Stimulated activated CD4-positive, alpha-beta T cell treated with anti-CD3 and anti-CD28 coated beads, Interleukin-15, amount 100 ng/mL, for 48 hours (primary cell): Measurements from ENCODE around the gene TRIO.

Experiments used
- DNase-seq, 2 donors: peaks; one replicate each; pipeline ENCODE4 v3.0.0-alpha.2; 2020; ENCODE audit warnings: low read depth in 2 of 2

Gene TRIO

DNA sequence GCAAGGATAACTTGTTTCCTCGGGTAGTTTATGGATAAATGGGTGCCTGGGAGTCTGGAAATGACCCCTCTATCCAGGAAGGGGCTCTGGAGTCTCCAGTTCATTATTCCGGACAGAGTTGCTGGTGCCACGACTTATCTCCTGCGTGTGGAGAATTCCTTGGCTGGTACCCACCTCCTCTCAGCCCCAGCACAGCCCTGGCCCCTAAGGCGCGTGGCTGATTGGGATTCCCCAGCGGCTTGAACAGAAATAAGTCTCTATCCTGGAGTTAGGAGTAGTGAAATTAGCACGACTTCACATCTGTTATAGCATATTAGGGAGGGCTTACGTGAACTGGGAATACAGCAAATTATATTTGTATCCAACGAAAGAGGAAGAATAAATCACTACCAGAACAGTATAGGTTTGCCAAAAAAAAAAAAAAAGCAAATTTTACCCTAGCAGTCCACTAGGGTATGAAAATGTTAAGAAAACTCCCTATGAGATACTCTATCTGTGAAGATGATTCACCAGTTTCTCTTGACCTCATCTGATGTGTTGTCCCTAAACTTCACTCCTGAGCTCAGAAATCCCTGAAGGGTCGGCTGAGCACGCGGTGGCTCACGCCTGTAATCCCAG, 265.9 kb downstream of the TRIO start:
- DNase-seq, result no peak

DNA sequence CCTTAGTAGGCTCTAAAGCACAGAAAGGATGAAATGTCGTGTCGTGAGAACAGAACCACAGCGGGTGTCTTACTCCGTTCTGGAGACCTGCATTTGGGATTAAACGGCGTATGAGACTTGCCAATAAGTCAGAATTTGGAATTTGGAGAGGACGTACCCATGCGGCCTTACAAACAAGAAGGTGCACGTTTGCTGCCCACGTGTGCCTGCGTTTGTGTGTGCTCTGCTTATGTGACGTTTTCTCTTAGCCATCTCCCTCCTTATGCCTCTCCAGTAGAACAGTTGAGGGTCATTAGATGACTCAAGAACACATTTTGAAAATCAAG, 266.9 kb downstream of the TRIO start:
- no peak for DNase-seq

DNA sequence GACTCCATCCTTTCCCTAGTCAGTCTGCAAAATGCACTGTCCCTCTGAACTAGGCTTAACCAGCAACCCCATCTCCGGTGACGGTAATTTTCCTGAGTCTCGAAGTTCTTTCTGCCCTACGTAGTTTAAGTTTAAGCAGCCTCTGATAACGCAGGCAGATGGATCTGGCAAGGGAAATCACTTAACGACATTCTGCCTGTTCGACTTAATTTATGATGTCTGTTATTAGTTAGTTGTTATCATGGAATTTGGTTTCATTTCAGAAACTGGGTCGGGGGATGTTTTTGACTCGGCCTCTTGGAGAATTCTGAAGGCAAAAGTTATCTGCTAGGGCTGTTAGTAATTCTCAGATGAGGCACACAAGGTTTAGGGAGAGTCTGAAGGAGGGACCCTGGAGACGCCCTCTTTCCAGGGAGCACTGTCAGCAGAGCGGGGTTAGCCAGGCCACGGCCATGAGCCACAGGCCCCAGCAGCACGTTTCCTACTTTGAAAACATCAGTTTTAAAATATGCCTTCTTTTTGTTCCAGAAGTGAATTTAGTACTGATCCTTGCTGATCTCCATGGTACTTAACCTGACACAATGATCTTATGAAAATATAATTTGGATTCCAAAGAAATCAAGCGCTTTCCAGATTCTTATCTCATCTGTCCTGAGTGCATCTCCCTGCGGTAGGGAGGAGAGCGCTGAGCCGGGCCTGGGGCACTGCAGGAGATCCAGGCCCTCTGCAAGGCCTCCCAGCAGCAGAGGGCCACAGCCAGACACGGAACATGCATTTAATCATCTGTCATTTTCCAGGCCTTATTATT, 267.5 kb downstream of the TRIO start:
- DNase-seq, result no peak

DNA sequence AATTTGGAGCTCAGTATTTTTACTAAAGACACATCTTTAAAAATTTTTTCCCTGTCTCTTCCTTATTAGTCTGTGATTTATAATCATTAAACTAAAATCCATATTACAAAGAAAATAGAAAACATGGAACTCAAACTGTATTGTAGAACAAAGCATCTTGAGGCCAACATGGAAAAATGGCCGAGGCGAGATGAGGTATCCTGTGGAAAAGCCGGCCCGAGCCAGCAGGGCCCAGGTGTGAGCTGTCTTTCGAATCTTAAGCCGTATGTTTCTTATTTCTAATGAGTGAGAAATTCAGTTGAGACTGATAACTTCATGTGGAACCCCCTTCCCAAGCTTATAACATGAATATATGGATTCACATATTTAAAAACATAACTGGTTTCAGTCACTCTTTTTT, 268.1 kb downstream of the TRIO start:
- no peak for DNase-seq

DNA sequence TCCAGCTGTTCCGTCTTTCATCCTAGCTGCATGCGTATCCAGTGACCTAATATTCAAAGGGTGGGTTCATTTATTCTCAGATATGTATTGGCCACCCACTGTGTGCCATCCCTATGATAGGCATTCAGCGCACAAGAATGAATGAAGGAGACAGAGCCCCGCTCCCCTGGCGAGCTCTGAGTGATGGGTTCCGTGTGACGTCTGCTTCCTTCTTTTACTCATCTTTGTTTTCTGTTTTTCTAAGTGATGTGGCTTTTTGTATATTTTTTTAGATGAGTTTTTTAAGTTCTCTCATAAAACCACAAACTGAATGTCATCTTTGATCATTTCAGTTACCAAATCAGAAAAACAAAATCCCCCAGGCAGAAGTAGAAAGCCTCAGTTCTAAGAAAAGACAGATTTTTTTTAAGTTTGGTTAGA, 270.2 kb downstream of the TRIO start:
- no peak for DNase-seq

DNA sequence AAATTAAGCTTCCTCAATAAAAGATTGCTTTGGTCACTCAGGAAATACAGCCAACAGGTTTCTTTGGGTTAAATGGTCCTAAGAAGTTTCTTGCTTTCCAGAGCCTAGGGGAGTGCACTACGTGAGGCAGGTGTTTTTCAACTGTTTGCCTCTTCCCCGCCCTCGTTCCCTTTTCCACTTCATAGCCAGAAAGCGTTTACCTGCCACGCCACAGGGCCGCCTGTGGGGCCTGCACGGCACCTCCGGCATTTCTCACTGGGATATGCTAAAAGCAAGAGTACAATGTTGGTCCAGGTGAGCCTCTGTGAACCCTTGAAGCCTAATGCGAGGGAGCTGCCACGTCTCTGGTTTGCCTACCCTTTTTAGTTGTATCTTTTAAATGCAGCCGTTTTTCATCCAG, 270.9 kb downstream of the TRIO start:
- no peak for DNase-seq

DNA sequence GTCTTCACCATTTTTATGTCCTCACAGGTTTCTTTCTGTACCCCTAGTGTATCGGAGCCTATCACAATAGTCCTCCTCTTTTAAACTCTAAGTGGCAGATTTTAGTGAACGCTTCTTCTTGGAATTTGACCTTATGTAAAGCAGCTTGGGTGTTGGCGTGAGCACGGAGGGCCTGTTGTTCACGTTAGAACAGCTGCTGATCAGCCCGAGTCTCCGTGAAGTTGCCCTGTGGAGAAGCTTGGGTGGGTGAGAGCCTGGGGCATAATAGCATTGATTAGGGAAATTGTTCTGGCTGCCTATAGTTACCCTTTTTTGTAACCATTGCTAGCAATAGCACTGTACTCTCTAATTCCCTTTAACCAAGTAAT, 271.5 kb downstream of the TRIO start:
- DNase-seq, result no peak

DNA sequence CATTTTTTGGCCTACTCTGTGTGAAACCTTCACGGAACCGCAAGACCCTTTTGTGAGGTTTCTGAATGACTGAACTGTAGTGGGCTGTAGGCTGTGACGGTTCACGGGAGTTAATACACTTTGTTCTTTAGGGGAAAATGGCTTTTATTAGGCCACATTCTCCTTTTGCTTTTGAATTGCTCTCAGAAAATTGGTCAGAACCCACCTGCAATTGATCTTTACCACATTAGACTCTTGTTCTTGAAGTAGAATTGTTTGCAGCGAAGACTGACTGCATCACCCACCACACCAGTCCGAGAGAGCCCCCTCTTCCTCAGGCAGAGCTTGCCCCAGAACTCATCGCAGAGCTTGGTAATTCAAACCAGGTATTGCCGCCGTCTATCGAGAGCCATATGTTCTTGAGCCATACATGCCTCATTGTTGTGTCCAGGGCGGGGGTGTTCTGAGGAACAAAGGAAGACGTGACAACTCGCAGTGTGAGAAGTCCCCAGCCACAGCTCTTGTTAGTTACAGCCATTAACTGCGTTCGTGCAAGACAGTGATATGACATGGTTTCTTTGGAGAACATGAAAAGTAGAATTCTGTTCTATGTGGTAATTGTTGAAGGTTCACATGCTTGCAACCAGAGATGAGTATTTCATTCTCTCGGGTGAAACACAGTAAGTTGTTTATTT, 272.0 kb downstream of the TRIO start:
- peak in 1 of 2 donors; percentile 16 for DNase-seq

DNA sequence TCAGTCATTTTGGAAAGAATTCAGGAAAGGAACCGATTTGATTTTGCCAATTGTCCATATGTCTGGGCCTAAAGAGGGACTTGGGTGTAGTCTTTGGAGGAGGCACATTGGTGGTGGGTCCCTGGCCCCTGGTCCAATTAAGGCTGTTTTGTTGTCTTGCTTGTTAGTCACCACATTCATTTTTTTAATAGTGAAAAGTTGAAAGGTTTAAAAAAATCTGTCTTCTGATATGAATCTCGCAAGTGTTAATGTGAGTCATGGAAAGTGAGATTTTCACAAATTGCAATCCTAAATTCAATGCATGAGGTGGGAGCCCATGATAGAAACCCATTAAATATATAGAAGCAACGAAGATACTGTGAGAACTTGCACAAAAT, 272.5 kb downstream of the TRIO start:
- peak in 1 of 2 donors; percentile 22 for DNase-seq

DNA sequence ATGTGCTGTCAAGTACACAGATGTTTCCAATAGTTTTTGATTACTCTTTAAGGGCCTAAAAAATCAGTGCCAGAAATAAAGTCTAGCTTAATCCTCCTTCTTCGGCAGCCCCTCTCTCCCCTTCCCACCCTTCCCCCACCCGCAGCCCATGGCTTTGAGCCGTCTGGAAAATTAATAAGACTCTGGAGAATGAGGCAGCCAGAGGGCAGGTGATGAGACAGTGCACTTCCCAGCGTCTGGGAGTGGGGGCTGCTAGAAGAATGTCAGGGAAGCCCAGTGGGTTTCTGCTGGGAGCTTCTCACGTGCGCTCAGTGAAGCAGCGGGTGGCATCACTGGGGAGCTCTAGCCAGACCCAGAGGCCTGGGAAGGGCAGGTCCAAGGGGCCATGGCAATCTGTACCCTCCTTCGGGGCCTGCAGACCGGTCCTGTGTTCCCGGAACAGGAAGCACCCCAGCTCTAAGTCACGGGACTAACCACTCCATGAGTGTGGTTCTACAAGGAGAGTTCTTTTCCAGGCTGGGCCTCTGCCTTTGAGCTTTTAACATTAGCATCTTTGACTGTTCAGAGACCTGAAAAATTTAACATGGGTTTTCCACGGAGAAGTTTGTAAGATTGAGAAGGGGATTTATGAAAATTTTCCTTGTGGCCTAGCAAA, 273.6 kb downstream of the TRIO start:
- DNase-seq, result no peak

DNA sequence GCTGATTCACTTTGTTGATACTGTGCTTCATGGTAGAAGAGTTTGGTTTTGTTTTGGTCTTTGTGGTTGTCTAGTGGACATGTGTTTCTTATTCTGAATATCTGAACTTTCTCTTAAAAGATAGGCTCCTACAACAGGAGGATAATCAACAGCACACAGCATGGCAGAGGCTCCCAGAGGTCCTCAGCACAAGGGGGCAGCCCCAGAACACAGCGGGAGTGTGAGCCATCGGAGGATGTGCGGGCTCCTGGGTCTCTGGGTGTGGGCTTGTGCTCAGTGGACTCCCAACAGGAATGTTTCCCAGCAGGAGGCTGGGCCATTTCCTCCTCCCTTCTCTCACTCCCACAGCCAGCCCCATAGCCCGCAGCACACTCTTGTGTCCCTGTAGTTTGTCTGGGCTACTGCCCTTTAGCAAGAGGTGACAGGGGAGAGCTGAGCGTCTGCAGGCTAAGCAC, 274.2 kb downstream of the TRIO start:
- no peak for DNase-seq

DNA sequence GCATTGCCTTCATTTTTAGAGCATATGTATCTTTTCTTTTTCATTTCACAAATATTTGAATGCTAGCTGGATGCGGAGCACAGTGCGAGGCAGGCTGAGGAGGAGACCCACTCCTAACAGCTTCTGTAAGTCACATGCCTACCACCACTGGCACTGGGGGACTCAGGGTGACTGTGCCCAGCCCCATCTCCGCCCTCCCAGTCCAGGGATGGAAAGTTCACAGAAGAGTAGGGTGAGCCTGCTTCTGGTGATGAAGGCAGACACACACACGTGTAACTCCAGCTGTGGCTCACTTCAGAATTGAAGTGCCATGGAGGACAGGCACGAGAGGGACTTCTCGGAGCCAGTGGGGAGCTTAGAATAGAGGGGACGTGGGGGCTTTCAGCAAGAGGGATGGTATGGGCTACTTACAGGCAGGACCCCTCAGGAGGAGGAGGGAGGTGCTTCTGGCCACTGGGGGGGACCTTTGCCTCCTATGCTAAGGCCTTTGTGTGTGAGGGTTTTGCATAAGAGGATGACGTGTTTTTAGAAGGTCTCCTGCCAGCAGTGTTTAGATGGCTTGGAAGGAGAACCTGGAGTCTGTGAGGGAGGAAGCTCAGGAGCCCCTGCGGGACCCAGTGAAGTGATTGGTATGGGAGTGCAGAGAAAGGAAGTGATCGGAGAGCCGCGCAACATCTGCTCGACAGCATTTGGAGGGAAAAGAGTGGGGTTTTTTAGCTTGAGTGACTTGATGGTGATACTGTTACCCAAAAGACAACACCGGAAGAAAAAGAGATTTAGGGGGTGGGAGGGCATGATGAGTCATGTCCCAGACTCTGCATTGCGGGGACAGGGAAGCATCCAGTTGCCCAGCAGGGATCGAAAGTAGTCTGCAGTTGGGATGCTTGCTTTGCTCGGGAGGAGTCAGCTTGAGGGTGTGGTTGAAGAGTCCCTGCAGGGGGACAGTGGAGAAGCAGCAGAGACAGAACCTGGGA, 274.9 kb downstream of the TRIO start:
- no peak for DNase-seq

DNA sequence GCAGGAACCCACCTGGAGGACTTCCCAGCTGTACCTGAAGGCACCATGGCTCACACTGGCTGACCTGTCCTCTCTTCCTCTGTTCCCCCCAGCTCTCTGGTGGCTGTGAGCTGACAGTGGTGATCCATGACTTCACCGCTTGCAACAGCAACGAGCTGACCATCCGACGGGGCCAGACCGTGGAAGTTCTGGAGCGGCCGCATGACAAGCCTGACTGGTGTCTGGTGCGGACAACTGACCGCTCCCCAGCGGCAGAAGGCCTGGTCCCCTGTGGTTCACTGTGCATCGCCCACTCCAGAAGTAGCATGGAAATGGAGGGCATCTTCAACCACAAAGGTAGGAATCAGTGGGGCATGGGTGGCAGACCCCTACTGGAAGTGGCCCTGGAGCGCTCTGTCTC, 276.5 kb downstream of the TRIO start:
- DNase-seq, result no peak

DNA sequence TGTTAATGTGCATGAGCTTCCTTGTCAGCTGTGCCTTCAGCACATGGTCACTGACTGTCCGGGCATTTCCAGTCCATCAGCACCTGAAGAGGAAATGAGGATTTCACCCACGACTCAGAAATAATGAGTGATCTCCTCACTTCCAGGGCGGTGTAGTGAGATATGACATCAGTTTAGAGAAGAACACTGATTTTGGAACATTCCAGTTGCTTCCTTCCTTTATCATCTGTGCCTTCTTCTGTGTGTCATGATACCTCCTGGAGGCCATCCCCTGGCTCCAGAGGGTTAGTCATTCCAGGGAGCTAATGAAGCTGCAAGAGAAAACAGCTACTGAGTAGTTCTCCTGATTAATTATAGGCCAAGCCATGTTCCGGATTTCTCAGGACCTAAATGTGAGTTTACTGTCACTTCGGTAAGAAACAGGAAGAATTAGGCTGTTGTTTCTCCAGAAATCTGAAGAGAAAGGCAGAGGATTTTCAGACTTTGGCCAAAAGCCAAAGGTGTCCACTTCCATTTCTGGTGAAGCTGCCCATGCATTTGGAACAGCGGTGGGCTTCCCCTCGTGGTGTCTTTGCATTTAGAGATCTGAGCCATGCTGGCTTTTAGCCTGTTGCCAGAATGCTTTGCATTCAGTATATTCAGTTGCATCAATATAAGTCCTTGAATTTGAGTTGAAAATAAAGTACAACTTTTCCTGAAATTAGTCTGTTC, 277.1 kb downstream of the TRIO start:
- DNase-seq, result no peak

DNA sequence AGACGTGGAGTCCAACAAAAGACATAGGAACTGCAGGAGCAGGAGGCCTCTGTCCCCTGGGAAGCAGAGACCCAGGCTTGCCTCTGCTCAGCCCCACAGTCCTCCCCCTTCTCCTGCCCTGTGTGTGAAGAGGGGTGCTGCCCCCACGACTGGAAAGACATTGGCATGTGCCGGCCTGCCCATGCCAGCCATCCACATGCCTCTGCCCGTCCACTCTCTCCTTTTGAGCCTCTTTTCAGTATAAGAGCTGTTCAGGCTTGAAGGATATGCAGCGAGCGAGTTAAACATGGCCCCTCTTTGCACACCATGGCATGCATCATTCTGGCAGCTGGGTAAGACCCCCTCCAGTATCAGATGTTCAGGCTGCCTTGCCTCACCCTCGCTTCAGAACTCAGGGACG, 278.7 kb downstream of the TRIO start:
- no peak for DNase-seq

DNA sequence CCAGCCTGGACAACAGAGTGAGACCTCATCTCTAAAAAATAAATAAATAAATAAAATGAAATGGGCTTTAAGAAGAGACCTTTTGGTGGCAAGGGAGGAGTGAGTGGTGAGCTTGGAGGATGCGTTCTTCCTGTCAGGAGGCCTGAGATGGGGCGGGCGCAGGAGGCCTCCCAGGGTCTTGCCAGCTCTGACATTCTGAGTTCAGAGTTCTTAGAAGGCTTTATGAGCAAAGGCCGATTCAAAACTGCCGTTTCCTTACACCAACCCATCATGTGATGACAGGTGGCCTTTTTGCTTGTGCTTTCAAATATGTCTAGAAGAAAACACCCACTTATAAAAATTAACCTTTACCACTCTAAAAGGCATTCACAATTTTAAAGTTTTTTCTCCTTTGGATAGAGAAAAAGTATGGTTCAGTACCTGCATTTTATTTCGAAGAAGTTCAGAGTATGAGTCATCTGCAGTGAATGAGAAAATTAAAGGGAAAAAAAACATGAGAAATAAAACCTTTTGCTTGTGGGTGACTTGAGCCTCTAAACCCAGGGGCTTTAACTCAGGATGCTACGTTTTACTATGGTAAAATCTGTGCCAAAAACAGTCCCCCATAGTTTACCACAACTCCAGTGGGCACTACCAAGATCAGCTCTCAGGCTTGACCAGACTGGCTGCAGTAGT, 281.0 kb downstream of the TRIO start:
- DNase-seq, result peak in 1 of 2 donors; percentile 22

DNA sequence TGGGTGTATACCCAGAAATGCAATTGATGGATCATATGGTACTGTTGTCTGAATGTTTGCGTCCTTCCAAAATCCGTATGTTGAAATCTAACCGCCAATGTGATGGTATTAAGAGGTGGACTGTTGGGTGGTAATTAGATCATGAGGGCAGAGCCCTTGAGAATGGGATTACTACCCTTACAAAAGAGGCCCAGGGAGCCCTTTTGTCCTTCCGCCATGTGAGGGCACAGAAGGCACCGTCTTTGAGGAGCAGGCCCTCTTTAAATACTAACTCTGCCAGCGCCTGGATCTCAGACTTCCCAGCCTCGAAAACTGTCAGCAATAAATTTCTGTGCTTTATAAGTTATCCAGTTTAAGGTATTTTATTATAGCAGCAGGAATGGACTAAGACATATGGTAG, 282.4 kb downstream of the TRIO start:
- DNase-seq, result no peak

DNA sequence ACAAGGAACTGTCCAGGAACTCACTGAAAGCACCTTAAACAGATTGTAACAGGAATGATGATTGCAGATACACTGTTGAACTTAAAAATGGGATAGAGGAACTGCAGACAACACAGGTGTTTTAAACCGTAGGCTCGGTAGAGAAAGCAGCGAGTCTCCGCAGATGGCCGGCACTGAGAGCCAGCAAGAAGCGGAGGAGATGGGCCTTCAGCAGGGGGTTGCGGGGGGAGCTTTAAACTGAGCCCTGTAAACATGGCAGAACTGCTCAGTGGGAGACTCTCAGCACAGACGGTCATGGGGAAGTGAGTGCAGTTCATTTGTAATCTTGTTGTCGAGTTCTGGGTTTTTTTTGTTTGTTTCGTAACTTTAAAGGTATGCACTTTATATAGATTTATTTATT, 283.4 kb downstream of the TRIO start:
- no peak for DNase-seq

DNA sequence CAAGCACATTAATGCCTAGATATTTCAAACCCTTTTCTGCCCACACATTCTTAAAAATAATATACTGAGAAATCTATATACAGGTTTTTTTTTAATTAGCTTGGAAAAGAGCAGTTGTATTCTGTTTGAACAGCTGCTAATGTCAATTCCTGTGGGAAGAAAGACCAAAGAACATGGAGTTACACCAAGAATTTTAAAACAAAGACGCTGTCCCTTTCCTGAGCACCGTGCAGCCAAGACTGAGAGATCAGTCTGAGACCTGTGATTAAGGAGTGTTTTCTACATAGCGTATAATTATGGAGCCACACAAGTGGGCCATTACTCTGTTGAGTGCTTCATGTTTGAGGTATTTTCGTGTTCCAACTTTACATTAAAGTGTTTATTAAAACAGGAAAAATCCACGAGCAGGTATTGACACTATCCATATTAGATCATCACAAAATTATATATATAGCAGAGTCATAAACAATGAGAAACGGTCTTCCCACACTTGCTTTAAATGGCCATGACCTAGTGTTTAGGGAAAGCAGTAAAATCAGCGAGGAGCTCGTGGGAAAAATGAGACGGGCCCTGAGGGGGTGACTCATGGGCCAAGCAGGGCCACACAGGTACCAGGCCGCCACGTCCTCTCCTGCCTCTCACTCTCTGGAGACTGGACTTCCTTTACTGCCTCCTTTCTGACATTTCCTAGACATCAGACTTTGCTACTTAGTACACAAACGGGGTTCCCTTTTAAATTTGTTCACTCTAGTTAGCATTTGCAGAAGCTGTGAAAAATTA, 285.4 kb downstream of the TRIO start:
- DNase-seq, result no peak
